ENCODE measurements around the gene SPACDR. TPM values are rescaled to one million over a fixed set of nuclear protein-coding genes. Genes with fewer than 3 reads are reported as not detected.

The SPACDR gene
- total and polyA plus RNA-seq, 9 of the 15 experiments (the other 6 are each of a cell fraction or from before 2014, with no cell fraction given), result 0.07 to 0.55 (median 0.14) TPM; not detected in 1

- TF ChIP-seq, protein P1, sequence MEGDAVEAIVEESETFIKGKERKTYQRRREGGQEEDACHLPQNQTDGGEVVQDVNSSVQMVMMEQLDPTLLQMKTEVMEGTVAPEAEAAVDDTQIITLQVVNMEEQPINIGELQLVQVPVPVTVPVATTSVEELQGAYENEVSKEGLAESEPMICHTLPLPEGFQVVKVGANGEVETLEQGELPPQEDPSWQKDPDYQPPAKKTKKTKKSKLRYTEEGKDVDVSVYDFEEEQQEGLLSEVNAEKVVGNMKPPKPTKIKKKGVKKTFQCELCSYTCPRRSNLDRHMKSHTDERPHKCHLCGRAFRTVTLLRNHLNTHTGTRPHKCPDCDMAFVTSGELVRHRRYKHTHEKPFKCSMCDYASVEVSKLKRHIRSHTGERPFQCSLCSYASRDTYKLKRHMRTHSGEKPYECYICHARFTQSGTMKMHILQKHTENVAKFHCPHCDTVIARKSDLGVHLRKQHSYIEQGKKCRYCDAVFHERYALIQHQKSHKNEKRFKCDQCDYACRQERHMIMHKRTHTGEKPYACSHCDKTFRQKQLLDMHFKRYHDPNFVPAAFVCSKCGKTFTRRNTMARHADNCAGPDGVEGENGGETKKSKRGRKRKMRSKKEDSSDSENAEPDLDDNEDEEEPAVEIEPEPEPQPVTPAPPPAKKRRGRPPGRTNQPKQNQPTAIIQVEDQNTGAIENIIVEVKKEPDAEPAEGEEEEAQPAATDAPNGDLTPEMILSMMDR (IDR thresholded peaks at IDR 0.05 in 2 of 3, conservative IDR thresholded peaks at IDR 0.05 in 1 of 3; ENCODE audit: insufficient read depth in 2 of 3, low read depth in 1 of 3, low read length in 3 of 3), result peak in 2 of 3 experiments; percentile 35 to 37; a peak in 3 of 6 replicates
- TF ChIP-seq NR3C1 (CRISPR knock-in tag; IDR thresholded peaks at IDR 0.05) (no peak), NRF1 (conservative IDR thresholded peaks at IDR 0.05 in 1 of 2, IDR thresholded peaks at IDR 0.05 in 1 of 2) (peak; percentile 72 to 76), ZNF695 (CRISPR knock-in tag; IDR thresholded peaks at IDR 0.05) (no peak), ARID4B (CRISPR knock-in tag; IDR thresholded peaks at IDR 0.05) (no peak), PYGO2 (tag; IDR thresholded peaks at IDR 0.05) (no peak), TFAM (CRISPR knock-in tag; conservative IDR thresholded peaks at IDR 0.05) (no peak)
Observed at GRCh38 chr7:100493476-100494264, 29.6 kb upstream of the SPACDR start (continued).

Measured in K562 (cell line).